IPS DF 6.9 (cell line): ENCODE results near the gene KIAA0232.
"Not testable (repeated sequence)": the region's sequence is repeated elsewhere in the genome, so short reads cannot be mapped to it uniquely, and the experiment has no call there.

ENCODE experiments used
- DNase-seq: peaks from one replicate; pipeline ENCODE4 v3.0.0-alpha.2; 2013; ENCODE audit warnings: low read depth, low spot score
- H3K27ac ChIP-seq: one replicate; pipeline ENCODE4 v1.5.1; 2013; ENCODE audit warnings: low read length, control low read depth
- H3K27me3 ChIP-seq: 2 replicates; pipeline ENCODE4 v1.6.1; 2013; ENCODE audit warnings: mild to moderate bottlenecking, low read length; ENCODE audit not compliant: control insufficient read depth, insufficient read depth
- H3K36me3 ChIP-seq: 2 replicates; pipeline ENCODE4 v1.6.1; 2013; ENCODE audit warnings: low read length; ENCODE audit not compliant: control insufficient read depth, insufficient read depth
- H3K4me1 ChIP-seq: 2 replicates; pipeline ENCODE4 v1.6.1; 2013; ENCODE audit warnings: low read length; ENCODE audit not compliant: control insufficient read depth, insufficient read depth
- H3K4me3 ChIP-seq: 2 replicates; pipeline ENCODE4 v1.5.1; 2013; ENCODE audit warnings: mild to moderate bottlenecking, low read length
- H3K9me3 ChIP-seq: 2 replicates; pipeline ENCODE4 v1.6.1; 2013; ENCODE audit warnings: low read length, inconsistent platforms; ENCODE audit not compliant: control insufficient read depth, insufficient read depth
- WGBS: extraction: QIAGEN DNeasy Blood & Tissue Kit; methylation state at CpG from one replicate; pipeline ENCODE4 v1.1.7; 2013; ENCODE audit warnings: mixed read lengths, missing lambda C conversion rate; ENCODE audit not compliant: insufficient read length, insufficient coverage; 5-methylcytosine and 5-hydroxymethylcytosine counted together

Gene KIAA0232

DNA sequence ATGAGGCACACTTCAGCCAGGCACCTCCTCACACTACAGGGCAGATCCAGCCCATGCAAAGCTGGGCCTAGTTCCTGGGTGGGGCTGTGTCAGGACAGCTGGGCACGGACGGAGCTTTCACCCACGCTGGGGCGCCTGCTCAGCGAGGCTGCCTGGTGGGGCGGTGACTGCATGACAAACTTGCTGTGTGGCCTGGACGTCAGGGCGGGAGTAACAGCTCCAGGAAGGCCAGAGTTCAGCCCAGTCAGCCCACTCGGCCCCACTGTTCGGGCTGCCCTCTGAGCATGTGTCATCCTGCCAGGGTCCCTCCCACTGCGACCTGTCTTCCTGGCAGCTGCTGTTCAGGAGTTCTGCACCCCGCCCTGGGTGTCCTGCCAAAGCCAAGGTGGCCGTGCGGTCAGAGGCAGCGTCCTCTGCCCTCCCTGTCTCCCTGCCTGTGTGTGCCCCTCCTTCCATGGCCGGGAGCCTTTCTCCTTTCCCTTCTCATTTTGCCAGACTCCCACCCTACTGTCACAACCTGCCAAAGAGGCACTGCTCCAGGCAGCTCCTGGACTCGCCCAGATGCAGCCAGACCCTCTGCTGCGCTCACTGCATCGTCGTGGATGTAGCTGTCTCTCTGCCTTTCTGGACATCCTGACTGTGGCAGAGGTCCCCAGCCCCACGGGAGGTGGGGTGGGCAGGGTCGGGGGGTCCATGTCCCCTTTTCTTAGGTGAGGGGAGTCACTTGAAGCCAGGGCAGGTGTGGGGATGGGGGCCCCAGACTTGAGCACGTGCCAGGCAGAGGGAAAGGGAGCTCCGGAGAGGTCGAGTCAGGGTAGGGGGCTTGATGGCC is 33.0 kb upstream of the KIAA0232 start:
- no peak overlapping the region for H3K4me3 ChIP-seq
- no CpG with 5 or more reads among the region's 25 CpGs for WGBS
- no peaks in the 10 kb centered on the region for H3K4me1 ChIP-seq
- no peak for DNase-seq
- no peak overlapping the region for H3K27ac ChIP-seq
- H3K36me3 ChIP-seq = no peaks in the 10 kb centered on the region
- no peaks in the 10 kb centered on the region for H3K9me3 ChIP-seq
- no peaks in the 10 kb centered on the region for H3K27me3 ChIP-seq

DNA sequence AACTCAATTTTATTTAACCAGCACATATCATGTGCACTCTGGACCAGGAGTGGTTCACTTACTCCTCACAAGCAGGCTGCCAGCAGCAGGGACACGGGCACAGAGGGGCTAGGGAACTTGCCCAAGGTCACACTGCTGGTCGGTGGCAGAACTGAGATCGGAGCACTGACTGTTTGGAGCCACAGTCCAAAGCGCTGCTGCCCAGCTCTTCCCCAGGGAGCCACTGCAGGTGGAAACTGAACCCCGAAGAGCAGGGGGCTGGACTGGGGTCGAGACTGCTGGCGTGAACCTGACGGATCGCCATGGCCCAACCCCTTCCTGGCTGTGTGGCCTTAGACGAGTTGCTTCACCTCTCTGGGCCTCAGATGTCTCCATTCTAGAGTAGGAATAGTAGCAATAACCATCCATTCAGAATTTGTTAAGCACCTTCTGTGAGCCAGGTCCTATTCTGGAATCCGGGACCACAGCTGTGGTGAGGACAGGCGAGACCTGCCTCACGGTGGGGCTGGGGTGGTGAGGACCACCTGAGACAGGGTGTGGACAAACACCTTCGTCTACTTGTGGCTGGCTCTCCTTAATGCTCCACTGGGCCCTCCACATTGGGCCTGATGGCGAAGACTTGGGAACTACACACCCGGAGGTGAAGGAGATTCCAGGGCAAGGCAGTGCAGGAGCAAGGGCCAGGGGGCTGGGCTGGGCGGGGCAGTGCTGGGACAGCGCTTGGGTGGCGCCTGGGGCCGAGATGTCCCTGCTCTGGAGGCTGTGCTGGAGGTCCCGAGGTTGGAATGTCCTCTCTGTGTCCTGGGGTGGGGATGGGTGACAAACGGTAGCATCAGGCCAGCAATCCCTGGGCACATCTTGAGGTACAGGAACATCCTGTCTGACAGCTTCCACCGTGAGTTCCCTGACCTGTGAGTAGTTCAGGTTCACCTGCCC is 32.0 kb upstream of the KIAA0232 start:
- WGBS = no CpG with 5 or more reads among the region's 23 CpGs
- Histone ChIP-seq H3K27me3 (no peaks in the 10 kb centered on the region), H3K36me3 (no peaks in the 10 kb centered on the region), H3K4me3 (no peak overlapping the region), H3K9me3 (no peaks in the 10 kb centered on the region), H3K4me1 (no peaks in the 10 kb centered on the region), H3K27ac (no peak overlapping the region)
- no peak for DNase-seq

DNA sequence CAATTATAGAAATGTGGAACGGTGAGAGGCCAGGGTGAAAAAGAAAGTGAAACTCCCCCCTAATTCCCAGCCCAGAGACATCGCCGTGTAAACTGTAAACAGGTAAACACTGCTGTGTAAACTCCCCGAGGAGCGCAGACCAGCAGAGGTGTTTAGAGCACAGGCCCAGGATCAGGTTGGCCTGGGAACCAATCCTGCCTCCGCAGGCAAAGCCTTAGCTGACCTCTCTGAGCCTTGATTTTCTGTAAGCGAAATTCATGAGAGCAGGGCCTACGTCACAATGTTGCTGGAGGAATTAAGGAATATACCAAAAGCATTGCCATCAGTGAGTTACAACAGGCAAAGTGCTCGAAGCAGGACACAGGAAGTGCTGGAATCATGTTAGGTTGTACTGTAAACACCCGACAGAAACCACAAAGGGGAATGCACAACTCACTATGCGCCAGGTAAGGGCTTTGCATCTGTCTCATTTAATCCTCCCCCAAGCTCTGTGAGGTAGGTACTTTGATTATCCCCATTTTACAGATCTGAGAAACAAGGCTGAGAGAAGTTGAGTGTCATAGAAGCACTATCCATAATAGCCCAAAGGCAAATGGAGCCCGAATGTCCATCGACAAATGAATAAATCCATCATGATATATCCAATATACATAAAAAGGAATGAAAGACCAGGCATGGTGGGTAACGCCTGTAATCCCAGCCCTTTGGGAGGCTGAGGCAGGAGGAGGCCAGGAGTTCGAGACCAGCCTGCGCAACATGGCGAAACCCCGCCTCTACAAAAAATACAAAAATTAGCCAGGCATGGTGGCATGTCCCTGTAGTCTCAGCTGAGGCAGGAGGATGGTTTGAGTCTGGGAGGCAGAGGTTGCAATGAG is 30.7 kb upstream of the KIAA0232 start:
- H3K9me3 ChIP-seq = no peaks in the 10 kb centered on the region
- H3K4me3 ChIP-seq = no peak overlapping the region
- no peak for DNase-seq
- H3K27ac ChIP-seq = no peak overlapping the region
- WGBS = no CpG with 5 or more reads among the region's 18 CpGs
- H3K36me3 ChIP-seq = no peaks in the 10 kb centered on the region
- no peaks in the 10 kb centered on the region for H3K4me1 ChIP-seq
- no peaks in the 10 kb centered on the region for H3K27me3 ChIP-seq

DNA sequence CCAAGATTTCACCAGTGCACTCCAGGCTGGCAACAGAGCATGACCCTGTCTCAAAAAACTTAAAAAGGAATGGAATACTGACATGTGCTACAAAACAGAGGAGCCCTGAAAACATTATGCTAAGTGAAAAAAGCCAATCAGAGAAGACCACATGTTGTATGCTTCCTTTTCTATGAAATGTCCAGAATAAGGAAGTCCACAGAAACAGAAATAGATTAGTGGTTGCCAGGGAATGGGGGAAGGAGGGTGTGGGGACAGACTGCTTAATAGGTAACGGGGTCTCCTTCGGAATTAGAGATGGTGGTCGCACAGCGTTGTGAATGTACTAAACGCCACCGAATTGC is 30.1 kb upstream of the KIAA0232 start:
- DNase-seq = no peak
- WGBS = no CpG with 5 or more reads among the region's 6 CpGs

DNA sequence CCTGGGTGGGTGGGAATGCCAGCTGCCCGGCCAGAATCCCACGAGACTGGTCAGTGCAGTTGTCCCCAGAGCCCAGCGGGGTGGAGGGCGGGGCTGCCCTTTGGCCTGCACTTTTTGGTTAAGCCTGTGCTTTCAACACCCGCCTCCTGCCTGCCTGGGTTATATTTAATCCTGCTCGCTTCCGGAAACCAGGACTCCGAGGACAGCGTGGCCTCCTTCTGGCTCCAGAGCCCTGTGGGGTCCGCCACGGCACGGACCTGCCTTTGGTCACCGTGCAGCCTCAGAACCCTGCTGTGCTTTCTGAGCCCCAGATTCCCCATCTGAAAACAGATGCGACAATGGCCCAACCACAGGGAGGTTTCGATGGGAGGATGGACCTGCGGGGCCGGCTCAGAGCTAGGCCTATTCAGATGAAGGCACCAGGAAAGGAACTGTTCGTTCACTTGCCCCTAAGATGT is 29.4 kb upstream of the KIAA0232 start:
- no peak overlapping the region for H3K27ac ChIP-seq
- WGBS = no CpG with 5 or more reads among the region's 18 CpGs
- H3K4me3 ChIP-seq = no peak overlapping the region
- no peaks in the 10 kb centered on the region for H3K36me3 ChIP-seq
- H3K9me3 ChIP-seq = no peaks in the 10 kb centered on the region
- no peak for DNase-seq
- no peaks in the 10 kb centered on the region for H3K27me3 ChIP-seq
- H3K4me1 ChIP-seq = no peaks in the 10 kb centered on the region

More for the DNA sequence above, 30.1 kb upstream of the KIAA0232 start:
- Histone ChIP-seq H3K9me3 (no peaks in the 10 kb centered on the region), H3K27me3 (no peaks in the 10 kb centered on the region), H3K4me1 (no peaks in the 10 kb centered on the region), H3K36me3 (no peaks in the 10 kb centered on the region), H3K4me3 (no peak overlapping the region), H3K27ac (no peak overlapping the region)

DNA sequence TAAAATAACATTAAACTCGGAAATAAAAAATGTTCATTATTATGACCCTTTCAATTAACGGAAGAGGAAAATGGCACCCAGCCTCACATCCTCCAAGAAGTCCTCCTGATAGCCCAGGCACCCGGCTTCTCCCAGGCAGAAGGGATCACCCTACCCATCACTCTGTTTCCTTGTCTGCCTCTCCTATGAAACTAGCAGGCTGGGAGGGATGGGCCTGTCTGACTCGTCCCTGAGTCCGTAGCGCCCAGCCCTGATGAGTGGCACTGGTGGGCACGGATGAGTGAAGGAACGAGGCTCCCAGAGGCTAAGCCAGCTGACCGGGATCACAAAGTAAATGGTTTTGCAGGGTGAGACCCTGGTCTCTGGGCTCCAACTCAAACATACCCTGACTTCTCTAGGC is 28.6 kb upstream of the KIAA0232 start:
- H3K9me3 ChIP-seq = no peaks in the 10 kb centered on the region
- no peaks in the 10 kb centered on the region for H3K4me1 ChIP-seq
- no peaks in the 10 kb centered on the region for H3K36me3 ChIP-seq
- H3K27me3 ChIP-seq = no peaks in the 10 kb centered on the region
- H3K4me3 ChIP-seq = no peak overlapping the region
- H3K27ac ChIP-seq = no peak overlapping the region
- no CpG with 5 or more reads among the region's 9 CpGs for WGBS
- no peak for DNase-seq

DNA sequence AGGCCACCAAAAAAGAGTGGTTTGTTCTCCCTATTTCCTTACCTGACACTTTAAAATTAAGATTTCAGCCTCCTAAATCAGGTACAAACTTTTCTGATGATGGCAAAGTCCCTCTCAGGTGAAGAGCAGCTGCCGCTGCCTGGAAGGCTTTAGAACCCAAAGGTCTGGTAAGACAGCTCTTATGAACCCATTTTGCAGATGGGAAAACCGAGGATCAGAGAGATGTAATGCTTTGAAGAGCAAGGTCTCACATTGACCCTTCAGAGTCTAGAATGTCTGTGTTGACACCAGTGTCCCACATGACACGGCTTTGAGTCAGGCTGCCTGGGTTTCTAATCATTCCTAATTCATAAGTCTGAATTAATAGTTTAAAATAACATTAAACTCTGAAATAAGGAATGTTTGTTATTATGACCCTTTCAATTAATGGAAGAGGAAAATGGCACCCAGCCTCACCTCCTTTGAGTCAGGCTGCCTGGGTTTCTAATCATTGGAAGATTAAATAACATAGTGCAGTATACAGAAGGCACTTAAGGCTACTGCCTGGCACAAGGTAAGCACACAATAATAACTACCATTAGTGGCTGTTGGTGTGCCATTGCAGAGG is 27.9 kb upstream of the KIAA0232 start:
- Histone ChIP-seq H3K4me1 (no peaks in the 10 kb centered on the region), H3K36me3 (no peaks in the 10 kb centered on the region), H3K27me3 (no peaks in the 10 kb centered on the region), H3K27ac (no peak overlapping the region), H3K4me3 (no peak overlapping the region), H3K9me3 (no peaks in the 10 kb centered on the region)
- WGBS = no CpG with 5 or more reads among the region's 3 CpGs
- DNase-seq = no peak

- Histone ChIP-seq H3K9me3 (no peaks in the 10 kb centered on the region), H3K4me1 (no peaks in the 10 kb centered on the region), H3K36me3 (no peaks in the 10 kb centered on the region), H3K27me3 (no peaks in the 10 kb centered on the region), H3K4me3 (no peak overlapping the region), H3K27ac (no peak overlapping the region)
- no peak for DNase-seq
- WGBS = no CpG with 5 or more reads among the region's 5 CpGs
These were observed 27.3 kb upstream of the KIAA0232 start for GRCh38 chr4:6755088-6755753.

- H3K4me1 ChIP-seq, H3K27ac ChIP-seq, H3K27me3 ChIP-seq, DNase-seq, H3K4me3 ChIP-seq, H3K36me3 ChIP-seq, H3K9me3 ChIP-seq: not testable (repeated sequence)
- WGBS = no CpG with 5 or more reads among the region's 6 CpGs
These were observed 26.2 kb upstream of the KIAA0232 start for GRCh38 chr4:6756345-6756744.
